ENCODE results near the gene LRRC75B.
"Not testable (repeated sequence)": the region's sequence is repeated elsewhere in the genome, so short reads cannot be mapped to it uniquely, and the experiment has no call there.

Gene LRRC75B

DNA sequence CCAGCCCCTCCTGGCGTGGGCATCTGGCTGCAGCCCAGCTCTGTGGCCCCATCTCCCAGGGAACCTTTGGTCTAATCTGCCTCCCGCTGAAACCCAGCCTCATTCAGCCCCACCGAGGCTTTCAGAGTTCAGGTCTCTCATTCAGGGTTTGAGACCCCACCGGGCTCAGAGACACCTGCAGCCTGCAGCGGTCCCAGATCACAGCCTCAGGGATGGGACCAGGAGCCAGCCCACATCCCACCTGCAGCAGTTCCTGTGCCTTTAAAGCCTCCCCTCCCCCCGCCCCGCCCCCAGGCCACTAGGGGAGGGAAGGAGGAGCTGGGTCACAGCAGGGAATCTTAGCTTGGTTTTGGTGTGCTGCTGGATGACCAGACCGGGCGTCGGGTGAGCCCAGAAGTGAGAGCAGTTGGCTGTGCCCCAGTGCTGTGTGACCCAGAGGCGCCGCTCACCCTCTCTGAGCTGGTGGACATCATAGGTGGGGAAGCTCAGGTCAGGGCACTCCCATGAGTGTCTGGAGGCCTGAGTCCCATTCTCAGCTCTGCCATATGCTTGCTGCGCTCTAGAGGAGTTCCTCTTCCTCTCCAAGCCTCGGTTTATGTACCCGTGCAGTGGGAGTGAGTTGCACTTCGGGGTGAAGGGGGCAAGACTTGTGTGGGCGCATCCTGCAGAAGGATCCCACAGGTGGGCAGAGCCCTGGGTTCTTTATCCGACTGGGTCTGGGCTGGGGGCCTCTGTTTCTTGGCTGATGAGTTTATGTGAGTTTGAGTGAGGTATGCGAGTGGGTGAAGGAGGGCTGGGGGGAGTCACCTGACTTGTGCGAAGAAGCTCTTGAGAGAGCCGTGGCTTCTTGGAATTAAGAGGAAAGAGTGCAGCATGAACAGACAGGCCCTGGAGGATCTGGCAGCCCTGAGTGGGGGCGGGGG is 10.2 kb upstream of the LRRC75B start, which contains the start of gene GGT1:
Gene GGT1, plus strand, starts transcription at position 347 of the 923 bp plus-strand sequence. CDS start 7,889 bp downstream, outside the sequence.
- intact Hi-C loops (cut with DNase I) = not testable (repeated sequence)
- DNase-seq = peak in 3 of 10 donors; percentile 11 to 66 (median 42)

DNA sequence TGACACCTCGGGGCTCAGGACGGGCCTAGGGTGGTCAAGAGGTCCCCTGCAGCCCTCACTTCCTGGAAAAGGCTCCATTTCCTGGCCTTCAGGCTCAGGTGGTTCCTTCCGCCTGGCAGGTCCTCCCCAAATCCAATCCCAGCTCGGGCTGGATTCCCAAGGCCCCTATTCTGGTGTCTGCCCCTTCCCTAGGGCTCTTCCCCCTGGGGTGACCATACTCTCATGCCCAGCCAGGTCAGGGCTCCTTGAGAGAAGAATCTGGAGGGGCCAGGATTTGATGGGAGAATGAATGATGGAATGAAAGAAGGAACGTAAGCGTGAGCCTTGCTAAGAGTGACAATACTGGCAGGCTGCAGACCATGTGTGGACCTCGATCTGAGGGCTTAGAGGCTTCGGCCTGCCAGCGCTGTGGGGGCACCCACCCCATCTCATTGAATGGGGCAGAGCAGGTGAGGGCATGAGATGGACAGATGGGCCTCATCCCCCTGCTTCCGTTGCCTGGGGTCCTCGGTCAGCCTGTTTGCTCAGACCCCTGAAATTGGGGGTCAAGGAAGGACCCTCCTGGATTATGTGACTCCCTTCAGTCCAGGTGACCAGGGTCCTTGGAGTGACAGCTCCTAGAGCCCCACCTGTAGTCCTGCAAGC is 9.4 kb upstream of the LRRC75B start:
- intact Hi-C loops (cut with DNase I) = not testable (repeated sequence)
- peak in 2 of 10 donors; percentile 44 to 58 for DNase-seq

DNA sequence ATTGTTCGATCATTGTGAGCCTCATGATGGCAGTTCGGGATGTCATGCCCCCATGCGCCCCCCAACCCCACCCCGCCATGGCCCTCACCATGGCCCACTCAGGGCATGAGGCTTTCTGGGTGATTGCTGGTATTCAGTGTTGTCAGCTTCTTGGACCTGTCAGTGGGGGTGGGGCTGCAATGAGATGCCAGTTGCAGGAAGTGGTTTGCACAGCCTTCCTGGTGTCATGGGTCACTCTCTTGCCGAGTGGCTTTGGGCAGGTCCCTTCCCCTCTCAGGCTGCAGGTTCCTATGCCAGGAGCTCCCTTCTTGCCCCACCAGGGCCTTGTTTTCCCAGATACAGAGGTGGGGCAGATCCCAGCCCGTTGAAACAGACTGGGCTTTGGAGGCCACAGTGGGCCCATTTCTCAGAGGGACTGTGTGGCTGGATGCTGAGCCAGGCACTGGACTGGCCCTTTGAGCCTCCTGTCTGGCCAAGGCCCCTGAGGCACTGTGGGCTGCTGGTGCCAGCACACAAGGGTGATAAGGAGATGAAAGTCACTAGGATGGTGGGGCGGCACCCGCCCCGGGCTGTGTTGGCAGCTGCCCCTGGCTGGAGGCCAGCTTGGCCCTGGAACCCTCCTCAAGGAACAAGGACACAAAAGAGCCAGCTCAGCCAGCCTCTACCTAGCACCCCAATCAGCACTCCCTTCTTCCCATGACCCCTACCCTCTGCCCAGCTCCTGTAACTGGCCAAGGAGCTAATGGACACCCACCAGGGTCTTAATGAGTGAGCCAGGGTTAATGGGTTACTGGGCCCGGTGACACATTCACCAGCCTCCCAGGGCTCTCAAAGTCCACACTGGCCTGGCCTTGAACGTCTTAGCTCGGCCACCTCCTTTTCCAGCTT is 8.6 kb upstream of the LRRC75B start:
- DNase-seq = peak in 4 of 10 donors; percentile 20 to 86 (median 66)
- intact Hi-C loops (cut with DNase I) = no loop called here

DNA sequence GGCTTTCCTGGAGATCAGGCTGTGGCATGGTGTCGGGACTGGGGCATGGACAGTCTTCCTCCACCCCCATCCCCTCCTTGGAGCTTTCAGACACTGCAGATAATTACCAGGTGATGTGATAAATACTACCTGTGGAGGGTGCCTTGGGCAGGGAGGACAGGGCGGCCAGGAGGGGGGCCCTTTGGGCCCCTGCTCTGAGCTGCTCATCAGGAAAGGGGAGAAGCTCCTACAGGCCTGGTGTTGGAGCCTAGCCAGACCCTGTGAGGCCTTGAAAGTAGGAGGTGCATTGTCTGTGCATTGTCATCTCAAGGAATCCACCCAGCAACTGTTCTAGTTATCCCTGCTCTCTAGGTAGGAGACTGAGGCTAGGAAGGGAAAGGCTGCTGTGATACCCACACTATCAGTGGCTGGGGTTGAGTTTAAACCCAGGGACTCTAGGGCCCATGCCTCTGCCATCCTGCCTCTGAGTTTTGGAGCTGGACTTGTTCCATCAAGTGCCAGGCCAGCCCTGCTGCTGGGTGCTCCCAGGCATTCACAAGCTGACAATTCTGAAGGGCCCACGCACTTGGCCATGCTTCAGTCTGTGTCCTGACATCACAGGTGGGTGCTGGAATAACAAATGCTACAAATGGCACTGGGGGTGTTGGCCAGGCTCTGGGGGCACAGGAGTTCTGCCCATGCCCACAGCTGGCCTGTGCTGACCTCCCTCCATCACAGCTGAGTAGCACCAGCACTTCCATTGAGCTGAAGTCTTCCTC is 7.3 kb upstream of the LRRC75B start:
- peak in 3 of 10 donors; percentile 6 to 66 (median 20) for DNase-seq
- intact Hi-C loops (cut with DNase I) = not testable (repeated sequence)

DNA sequence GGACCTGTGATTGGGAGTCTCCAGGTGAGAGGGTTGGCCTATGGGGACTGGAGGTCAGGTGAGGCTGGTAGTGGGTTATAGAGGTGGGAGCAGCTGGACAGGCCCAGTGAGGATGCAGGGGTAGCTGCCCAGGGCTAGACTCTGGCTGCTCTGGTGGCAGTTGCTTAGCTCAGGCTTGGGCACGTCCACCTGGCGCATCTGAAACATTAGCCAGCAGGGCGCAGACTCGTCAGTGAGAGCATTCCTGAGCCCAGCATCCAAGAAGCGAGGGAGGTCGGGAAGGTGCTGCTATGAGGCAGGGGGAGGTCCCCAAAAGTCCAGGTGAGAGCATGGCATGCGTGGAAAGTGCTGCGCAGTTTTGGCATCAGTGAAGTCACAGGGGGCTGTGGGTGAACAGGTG is 6.6 kb upstream of the LRRC75B start:
- intact Hi-C loops (cut with DNase I) = no loop called here

DNA sequence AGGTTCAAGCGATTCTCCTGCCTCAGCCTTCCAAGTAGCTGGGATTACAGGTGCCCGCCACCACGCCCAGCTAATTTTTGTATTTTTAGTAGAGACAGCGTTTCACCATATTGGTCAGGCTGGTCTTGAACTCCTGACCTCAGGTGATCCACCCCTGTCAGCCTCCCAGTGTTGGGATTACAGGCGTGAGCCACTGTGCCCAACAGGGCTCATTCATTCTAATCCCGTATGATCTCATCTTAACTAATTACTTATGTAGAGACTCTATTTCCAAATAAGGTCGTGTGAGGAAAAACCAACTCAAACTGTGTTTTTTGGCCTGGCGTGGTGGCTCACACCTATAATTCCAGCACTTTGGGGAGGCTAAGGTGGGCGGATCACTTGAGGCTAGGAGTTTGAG is 4.2 kb upstream of the LRRC75B start:
- intact Hi-C loops (cut with DNase I) = not testable (repeated sequence)
- DNase-seq = peak in 1 of 10 donors; percentile 9

More for the DNA sequence above, 6.6 kb upstream of the LRRC75B start:
- DNase-seq = peak in 2 of 10 donors; percentile 48 to 55

DNA sequence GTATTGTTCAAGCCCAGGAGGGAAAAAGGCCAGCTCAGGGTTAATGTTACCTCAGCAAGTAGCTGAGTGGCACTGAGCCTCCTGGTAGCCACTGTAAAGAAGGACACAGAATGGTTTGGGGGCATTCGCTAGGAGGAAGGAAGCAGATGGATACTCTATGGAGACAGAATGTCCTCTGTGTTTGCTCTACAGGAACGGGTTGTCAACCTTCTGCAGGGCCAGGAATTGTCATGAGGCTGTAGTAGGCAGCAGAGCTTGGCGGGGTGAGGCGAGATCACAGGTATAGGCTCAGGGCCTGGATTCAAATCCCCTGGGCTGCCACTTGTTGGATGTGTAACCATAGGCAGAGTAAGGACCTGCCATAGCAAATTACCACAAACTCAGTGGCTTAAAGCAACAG is 3.0 kb upstream of the LRRC75B start:
- intact Hi-C loops (cut with DNase I) = no loop called here
- DNase-seq = no peak

DNA sequence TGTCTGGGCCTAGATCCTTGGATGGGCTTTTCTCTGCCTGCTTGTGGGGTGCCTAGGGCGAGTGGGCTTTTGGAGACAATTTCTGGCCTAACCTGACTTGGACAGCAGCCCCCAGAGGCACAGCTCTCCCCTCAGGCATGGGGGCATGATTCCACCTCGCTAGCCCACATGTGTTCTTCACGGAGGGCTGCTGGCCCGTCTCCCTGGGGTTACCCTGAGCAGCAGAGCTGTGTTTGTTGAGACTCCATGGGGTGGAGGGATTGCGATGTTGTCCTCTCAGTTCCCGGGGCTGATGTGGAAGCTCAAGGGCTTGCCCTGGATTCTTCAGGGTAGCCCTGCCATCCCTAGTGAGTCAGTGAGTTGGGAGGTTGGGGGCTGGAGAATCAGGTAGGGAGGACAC is 2.4 kb upstream of the LRRC75B start:
- intact Hi-C loops (cut with DNase I) = no loop called here
- peak in 1 of 10 donors; percentile 39 for DNase-seq

DNA sequence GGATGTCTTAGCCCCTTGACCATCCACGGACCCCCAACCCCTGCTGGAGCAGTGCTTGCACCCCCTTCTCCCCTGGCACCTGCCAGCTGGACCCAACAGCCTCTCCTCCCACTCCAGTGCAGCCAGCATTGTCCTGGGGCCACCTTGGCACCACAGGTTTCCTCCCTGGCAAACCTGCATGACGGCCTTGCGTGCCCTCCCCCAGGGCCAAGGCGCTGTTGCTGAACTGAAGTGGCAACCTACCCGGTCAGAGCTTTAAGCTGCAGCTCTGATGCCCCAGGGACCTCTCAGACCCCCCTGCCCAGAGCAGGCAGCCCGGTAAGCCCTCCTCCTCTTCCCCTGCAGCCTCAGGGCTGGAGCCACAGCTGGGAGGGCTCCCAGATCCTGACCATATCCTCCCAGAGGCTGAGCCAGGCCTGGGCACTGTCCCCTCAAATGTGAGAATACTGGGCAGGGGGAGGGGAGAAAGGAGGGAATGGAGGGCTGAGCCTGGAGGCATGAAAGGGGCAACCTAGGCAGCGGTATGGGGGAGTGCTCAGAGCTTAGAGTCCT is 1.8 kb upstream of the LRRC75B start:
- intact Hi-C loops (cut with DNase I) = no loop called here
- DNase-seq = peak in 1 of 10 donors; percentile 67

DNA sequence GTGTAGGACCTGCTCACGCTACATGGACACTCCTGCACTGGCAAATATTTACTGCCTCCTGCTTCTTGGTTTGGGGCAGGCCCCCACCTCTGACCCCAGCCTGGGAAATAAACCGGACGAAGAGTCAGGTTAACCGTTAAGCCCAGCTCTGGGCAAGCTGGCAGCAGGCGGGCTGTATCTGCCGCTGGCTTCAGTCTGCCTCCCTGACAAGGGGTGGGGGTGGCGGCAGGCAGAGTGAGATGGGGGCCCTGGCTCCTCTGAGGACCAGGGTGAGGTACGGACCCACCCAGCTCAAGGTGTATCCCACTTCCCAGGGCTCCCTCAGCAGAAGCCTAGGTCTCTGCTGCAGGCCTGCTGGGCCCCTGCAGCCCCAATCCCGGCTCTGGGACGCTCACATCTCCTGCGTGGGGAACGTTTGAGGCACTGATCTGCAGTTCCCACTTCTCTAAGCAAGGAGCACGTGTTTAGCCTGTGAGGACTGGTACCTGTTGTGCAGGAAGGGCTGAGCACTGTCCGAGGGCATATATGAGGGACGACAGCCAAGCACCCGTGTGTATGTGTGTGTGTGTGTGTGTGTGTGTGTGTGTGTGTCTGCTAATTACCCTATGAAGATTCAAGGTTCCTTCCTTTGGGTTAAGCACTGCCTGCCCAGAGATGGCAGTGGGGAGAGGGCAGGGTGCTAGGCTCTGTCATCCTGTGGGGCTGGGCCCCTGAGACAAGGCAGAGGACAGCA is 1.1 kb upstream of the LRRC75B start:
- DNase-seq = peak in 2 of 10 donors; percentile 55 to 69
- intact Hi-C loops (cut with DNase I) = no loop called here

DNA sequence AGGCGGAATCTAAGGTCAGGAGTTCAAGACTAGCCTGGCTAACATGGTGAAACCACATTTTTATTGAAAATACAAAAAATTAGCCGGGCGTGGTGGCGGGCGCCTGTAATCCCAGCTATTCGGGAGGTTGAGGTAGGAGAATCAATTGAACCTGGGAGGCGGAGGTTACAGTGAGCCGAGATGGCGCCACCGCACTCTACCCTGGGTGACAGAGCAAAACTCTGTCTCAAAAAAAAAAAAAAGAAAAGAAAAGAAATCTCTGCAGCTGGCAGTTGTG is 624 bp upstream of the LRRC75B start:
- DNase-seq = peak in 1 of 10 donors; percentile 74
- intact Hi-C loops (cut with DNase I) = not testable (repeated sequence)

DNA sequence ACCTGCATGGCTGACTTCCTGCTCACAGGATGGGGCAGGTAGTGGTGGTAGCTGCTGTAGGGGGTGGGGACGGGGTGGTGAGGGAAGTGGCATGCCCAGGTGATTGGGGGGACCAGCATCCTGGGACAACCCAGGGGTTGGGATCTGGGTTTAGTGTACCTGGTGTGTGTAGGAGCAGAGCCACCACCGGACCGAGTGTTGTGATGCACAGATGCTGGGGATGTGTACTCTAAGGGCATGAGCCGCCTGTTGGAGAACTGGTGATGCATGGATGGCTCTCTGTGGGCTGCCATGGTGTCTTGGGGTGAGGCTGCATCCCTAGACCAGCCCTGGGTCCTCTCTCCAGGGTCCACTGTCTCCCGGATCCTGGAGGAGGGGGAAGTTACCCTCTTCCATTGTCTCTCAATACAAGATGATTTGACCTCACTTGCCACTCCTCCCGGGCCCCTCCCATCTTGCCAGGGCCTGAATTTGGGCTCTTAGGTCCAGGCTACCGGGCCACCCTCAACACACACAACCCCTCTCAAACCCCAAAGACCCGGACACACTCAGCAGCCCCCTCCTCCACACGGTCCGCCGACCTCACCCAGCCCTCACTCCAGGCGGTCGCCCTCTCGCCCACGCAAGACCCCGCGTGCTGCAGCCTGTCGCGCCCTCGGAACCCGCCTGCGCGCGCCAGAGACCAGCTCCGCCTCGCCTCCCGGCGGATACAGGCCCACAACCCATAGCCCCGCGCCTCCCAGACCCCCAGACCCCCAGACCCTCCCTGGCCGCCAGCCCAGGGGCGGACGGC is 619 bp downstream of the LRRC75B start:
- DNase-seq = peak in 1 of 10 donors; percentile 81
- intact Hi-C loops (cut with DNase I) = no loop called here

DNA sequence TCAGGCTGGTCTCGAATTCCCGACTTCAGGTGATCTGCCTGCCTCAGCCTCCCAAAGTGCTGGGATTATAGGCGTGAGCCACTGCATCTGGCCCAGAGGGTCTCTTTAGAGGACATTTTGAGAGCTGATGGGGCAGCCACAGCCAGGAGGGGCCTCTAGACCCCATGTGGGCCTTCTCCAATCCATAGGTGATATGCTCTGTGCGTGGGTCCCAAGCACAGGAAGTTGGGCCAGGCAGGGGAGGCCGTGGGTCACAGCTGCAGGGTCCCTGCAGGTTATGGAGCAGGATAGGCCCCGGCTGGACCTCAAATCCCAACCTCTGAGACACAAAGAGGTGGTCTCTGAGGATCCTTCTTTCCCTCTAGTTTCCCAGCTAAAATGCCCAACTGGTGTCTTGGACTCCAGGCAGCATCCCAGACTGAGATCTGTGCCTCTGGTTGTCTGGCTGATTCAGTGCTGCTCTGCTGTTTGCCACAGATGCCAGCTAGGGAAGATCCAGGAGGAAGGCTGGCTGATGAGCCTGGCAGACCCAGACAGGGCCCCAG is 1.5 kb downstream of the LRRC75B start:
- DNase-seq = peak in 1 of 10 donors; percentile 71
- intact Hi-C loops (cut with DNase I) = no loop called here

DNA sequence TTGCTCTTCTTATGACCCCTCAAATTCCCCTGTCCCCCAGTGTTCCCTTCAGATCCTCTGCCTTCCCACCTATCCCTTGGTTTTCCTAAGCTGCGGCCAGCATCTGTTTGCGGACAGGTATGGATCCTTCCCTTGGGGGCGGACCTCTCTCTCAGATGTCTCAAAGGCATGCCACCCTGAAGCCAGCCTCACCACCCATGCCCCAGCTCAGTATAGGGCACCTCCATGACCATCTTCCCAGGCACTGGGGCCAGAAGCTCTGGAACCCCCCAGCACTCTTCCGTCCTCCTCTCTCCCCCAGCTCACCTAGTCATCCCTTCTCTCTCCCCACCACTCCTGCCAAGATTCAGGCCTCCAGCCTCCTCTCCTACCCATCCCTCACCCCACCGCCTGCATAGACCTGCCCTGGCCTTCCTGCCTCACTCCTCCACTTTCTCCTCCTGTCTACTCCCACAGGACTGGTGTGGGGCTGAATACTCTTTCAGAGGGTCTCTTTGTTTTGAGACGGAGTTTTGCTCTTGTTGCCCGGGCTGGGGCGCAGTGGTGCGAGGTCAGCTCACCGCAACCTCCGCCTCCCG is 2.2 kb downstream of the LRRC75B start:
- DNase-seq = peak in 1 of 10 donors; percentile 59
- intact Hi-C loops (cut with DNase I) = no loop called here

DNA sequence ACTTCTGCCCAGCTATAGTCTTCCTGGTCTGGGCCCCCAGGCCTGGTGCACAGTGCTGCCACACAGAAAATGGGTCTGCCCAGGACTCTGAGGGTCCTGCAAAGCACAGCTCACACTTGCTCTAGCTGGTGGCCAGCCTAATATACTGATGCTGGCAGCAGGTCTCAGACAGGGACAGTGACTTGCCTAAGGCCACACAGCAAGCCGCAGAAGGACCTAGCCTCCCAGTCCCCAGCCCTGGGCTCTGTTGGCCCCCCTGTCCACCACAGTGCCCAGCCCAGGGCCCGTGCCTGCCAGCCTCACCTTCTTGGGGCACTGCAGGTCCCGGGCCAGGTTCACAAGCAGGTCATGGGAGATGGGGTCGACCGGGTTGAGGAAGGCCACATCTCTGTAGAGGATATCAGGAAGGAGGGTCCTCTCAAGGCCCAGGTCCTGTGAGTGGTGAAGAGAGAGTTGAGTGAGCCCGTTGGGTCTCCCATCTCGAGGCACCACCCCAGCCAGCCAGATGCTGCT is 3.3 kb downstream of the LRRC75B start:
- peak in 1 of 10 donors; percentile 70 for DNase-seq
- intact Hi-C loops (cut with DNase I) = no loop called here

DNA sequence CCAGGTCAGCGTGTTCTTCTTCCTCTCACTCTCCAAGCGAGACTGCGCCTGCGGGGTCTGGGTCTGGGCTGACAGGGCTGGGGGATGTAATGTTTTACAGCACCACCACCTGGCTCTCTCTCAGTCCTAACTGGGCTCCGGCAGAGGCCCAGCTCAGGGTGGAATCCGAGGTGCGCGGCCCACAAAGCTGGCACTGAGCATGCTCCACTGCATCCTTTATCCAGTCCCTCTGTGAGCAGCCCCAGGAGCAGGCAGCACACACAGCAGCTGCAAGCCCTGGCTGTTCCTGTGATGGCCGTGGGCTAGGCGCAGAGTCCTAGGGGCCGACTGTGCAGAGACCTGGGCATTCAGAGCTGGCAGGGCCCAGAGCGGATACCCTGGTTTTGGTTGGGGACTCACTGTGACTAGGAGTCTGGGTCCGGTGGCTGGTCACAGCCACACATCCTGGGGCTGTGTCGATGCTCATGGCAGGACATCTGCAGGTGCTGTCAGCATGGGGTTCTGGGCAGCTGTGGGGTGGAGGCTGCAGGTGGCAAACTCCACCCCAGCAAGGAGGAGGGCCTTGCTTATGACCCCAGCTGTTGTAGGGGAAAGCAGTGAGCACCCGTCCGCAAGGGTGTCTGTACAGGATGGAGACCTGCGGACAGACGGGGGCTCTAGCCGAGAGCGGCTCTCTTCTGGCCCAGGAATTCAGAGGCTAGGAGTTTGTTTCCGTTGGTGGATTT is 4.0 kb downstream of the LRRC75B start:
- intact Hi-C loops (cut with DNase I) = loop anchor here (1.0 kb wide), 1 partner anchor 34 kb away; the partner anchor contains the start of genes GUCD1 and SNRPD3
- DNase-seq = peak in 4 of 10 donors; percentile 29 to 87 (median 60)
